ENCODE measurements around the gene CTNNBL1. TPM values are rescaled to one million over a fixed set of nuclear protein-coding genes. Genes with fewer than 3 reads are reported as not detected.

The CTNNBL1 gene
- total RNA-seq, 1 experiment from 2014 or later, result 45.2 TPM

DNA sequence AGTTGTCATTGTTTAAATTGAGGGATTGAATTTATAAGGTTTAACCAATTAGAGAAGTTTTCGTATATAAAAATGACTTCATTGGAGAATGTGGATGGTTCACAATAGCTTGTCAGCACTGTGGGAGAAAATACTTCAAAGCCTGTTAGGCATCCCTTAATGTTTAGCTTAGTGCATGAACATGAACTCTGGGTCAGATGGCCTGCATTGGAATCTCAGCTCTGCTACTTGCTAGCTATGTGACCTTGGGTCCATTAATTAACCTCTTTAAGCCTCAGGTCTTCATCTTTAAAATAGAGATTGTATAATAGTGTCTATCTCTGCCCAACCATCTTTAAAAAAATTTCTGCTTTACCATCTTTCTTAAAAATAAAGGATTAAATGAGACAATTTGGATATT is 11.1 kb downstream of the CTNNBL1 start:
- Mint-ChIP-seq H3K9me3 (ENCODE audit: unreplicated experiment) (no peaks in the 10 kb centered on the region), H3K4me1 (ENCODE audit: insufficient read depth, unreplicated experiment) (no peaks in the 10 kb centered on the region), H3K27me3 (ENCODE audit: insufficient read depth, unreplicated experiment) (no peaks in the 10 kb centered on the region), H3K36me3 (ENCODE audit: insufficient read depth, unreplicated experiment) (no peaks in the 10 kb centered on the region), H3K4me3 (ENCODE audit: unreplicated experiment) (no peak overlapping the region), H3K27ac (ENCODE audit: low read depth, unreplicated experiment) (no peak overlapping the region)
- ChIA-PET POLR2A (interaction anchor here (0.9 to 3.3 kb wide), 2 partner anchors 11 to 53 kb away, joined by 3 to 13 read pairs; partner anchors contain the start of gene CTNNBL1), CTCF (interaction anchor here (0.6 kb wide), 2 partner anchors 301 to 459 kb away, joined by 3 read pairs; no protein-coding TSS in a partner anchor)
- intact Hi-C loops (cut with micrococcal nuclease), result no loop called here
- TF ChIP-seq, protein P1, sequence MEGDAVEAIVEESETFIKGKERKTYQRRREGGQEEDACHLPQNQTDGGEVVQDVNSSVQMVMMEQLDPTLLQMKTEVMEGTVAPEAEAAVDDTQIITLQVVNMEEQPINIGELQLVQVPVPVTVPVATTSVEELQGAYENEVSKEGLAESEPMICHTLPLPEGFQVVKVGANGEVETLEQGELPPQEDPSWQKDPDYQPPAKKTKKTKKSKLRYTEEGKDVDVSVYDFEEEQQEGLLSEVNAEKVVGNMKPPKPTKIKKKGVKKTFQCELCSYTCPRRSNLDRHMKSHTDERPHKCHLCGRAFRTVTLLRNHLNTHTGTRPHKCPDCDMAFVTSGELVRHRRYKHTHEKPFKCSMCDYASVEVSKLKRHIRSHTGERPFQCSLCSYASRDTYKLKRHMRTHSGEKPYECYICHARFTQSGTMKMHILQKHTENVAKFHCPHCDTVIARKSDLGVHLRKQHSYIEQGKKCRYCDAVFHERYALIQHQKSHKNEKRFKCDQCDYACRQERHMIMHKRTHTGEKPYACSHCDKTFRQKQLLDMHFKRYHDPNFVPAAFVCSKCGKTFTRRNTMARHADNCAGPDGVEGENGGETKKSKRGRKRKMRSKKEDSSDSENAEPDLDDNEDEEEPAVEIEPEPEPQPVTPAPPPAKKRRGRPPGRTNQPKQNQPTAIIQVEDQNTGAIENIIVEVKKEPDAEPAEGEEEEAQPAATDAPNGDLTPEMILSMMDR (IDR thresholded peaks at IDR 0.05; ENCODE audit: unreplicated experiment), result no peak
- DNase-seq (ENCODE audit: unreplicated experiment), result no peak
- BruUV-seq (replicated peaks), result no TSS peak

DNA sequence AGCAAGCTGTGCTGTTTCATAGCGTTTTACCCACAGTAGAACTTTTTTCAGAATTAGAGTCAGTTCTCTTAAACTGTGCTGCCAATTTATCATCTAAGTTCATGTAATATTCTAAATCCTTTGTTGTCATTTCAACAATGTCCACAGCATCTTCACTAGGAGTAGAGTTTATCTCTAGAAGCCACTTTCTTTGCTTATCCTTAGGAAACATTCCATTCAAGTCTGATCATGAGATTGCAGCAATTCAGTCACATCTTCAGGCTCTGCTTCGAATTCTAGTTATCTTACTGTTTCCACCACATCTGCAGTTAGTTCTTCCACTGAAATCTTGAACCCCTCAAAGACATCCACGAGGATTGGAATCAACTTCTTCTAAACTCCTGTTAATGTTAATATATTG is 12.5 kb downstream of the CTNNBL1 start:
- TF ChIP-seq, protein P1 (IDR thresholded peaks at IDR 0.05; ENCODE audit: unreplicated experiment), result no peak
- Mint-ChIP-seq H3K4me1 (ENCODE audit: insufficient read depth, unreplicated experiment) (no peaks in the 10 kb centered on the region), H3K9me3 (ENCODE audit: unreplicated experiment) (no peaks in the 10 kb centered on the region), H3K27ac (ENCODE audit: low read depth, unreplicated experiment) (no peak overlapping the region), H3K27me3 (ENCODE audit: insufficient read depth, unreplicated experiment) (no peaks in the 10 kb centered on the region), H3K36me3 (ENCODE audit: insufficient read depth, unreplicated experiment) (no peaks in the 10 kb centered on the region), H3K4me3 (ENCODE audit: unreplicated experiment) (no peak overlapping the region)
- ChIA-PET POLR2A (interaction anchor here (3.3 kb wide), 1 partner anchor 12 kb away, joined by 13 read pairs; the partner anchor contains the start of gene CTNNBL1), CTCF (no interaction called here)
- no TSS peak for BruUV-seq (replicated peaks)
- intact Hi-C loops (cut with micrococcal nuclease), result no loop called here
- DNase-seq (ENCODE audit: unreplicated experiment), result no peak

DNA sequence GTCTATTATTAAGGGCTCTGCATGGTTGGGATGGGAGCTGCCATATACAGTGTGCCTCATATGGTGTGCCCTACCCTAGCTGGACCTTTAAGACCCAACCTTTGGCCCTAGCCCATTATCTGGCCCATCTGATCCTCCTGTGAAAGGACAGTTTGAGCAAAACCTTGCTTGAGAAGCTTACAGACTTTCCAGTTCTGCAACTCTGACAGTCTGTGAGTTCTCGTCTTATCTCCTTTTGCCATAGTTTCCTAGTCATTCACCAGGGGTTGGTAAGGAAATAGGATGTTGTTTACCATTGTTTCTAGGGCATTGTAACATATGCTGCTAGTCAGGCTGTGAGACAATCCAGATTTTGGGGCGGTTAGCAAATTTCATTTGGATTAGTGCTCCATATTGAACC is 17.2 kb downstream of the CTNNBL1 start:
- Mint-ChIP-seq H3K36me3 (ENCODE audit: insufficient read depth, unreplicated experiment) (peaks cover 4% of the 10 kb centered on the region), H3K27ac (ENCODE audit: low read depth, unreplicated experiment) (no peak overlapping the region), H3K9me3 (ENCODE audit: unreplicated experiment) (no peaks in the 10 kb centered on the region), H3K4me1 (ENCODE audit: insufficient read depth, unreplicated experiment) (peaks cover 11% of the 10 kb centered on the region), H3K4me3 (ENCODE audit: unreplicated experiment) (no peak overlapping the region), H3K27me3 (ENCODE audit: insufficient read depth, unreplicated experiment) (no peaks in the 10 kb centered on the region)
- no TSS peak for BruUV-seq (replicated peaks)
- no peak for DNase-seq (ENCODE audit: unreplicated experiment)
- POLR2A ChIA-PET, result interaction anchor here (1.2 kb wide), 1 partner anchor 9 kb away, joined by 7 read pairs; no protein-coding TSS in a partner anchor
- intact Hi-C loops (cut with micrococcal nuclease), result no loop called here
- TF ChIP-seq, protein P1 (IDR thresholded peaks at IDR 0.05; ENCODE audit: unreplicated experiment), result no peak
- CTCF ChIA-PET, result no interaction called here

DNA sequence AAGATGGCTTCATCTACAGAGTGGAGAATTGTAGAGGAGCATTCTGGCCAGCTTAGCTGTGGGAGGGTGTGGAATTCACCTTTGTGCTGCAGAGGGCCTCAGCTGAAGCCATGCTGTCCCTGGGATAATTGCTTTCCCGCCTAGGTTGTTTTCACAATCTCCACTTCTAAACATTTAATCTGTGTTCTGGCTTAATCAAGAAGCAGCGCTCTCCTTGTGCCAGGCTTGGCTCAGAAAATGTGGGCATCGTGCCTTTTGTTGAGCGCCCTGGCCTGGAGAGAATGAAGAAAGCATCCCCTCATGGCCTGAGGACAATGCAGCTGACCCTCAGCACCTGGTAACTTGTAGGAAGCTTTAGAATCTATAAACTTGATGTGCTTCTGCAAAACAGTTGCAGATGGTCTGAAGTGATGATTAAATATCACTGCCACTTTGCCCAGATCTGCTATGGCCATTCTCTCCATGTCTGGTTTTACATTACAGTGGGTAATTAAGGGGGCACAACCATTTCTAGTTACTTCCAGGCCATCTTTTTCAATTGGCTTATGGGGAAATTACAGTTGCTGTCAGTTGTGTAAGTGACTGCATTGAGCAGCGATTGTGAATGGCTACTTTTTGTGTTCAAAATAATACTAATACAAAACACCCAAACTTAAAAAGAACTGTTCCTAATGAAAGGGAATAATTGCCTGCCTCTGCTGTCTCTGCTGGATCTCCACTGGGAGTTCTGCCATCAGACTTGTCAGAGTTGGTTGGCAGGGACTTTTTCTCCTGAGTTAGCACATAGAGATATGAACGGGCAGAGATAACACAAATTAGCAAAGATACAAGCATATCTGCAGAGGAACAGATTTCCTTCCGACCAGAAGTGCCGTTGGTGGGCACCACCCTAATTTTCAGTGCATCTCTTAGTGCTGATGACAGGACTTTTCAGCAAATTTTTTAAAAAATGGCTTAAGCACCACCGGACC is 18.4 kb downstream of the CTNNBL1 start:
- POLR2A ChIA-PET, result interaction anchor here (0.7 to 1.2 kb wide), 3 partner anchors 10 to 18 kb away, joined by 3 to 7 read pairs (median 3); partner anchors contain the start of gene CTNNBL1
- TF ChIP-seq, protein P1 (IDR thresholded peaks at IDR 0.05; ENCODE audit: unreplicated experiment), result no peak
- no TSS peak for BruUV-seq (replicated peaks)
- no peaks in the 10 kb centered on the region for H3K9me3 Mint-ChIP-seq (ENCODE audit: unreplicated experiment)
- DNase-seq (ENCODE audit: unreplicated experiment), result no peak
- intact Hi-C loops (cut with micrococcal nuclease), result no loop called here
- H3K36me3 Mint-ChIP-seq (ENCODE audit: insufficient read depth, unreplicated experiment), result peaks cover 4% of the 10 kb centered on the region
- CTCF ChIA-PET, result no interaction called here
- H3K27me3 Mint-ChIP-seq (ENCODE audit: insufficient read depth, unreplicated experiment), result no peaks in the 10 kb centered on the region
- H3K27ac Mint-ChIP-seq (ENCODE audit: low read depth, unreplicated experiment), result no peak overlapping the region
- H3K4me1 Mint-ChIP-seq (ENCODE audit: insufficient read depth, unreplicated experiment), result peaks cover 11% of the 10 kb centered on the region
- no peak overlapping the region for H3K4me3 Mint-ChIP-seq (ENCODE audit: unreplicated experiment)
